GM23248 (cell line): ENCODE measurements around the gene CHRM4.

Experiments used
- EZH2 ChIP-seq: fragments of 200-600 bp; sonication (generic); IDR thresholded peaks from 2 replicates; pipeline ENCODE4 v1.6.1; 2018; ENCODE audit warnings: antibody characterized with exemption, mild to moderate bottlenecking; ENCODE audit not compliant: insufficient read depth, poor library complexity, severe bottlenecking
- EZH2phosphoT487 ChIP-seq: fragments of 200-600 bp; sonication (generic); IDR thresholded peaks from 2 replicates; pipeline ENCODE4 v1.6.1; 2018; ENCODE audit warnings: antibody characterized with exemption, moderate library complexity, mild to moderate bottlenecking, low read depth; ENCODE audit not compliant: insufficient read depth

DNA sequence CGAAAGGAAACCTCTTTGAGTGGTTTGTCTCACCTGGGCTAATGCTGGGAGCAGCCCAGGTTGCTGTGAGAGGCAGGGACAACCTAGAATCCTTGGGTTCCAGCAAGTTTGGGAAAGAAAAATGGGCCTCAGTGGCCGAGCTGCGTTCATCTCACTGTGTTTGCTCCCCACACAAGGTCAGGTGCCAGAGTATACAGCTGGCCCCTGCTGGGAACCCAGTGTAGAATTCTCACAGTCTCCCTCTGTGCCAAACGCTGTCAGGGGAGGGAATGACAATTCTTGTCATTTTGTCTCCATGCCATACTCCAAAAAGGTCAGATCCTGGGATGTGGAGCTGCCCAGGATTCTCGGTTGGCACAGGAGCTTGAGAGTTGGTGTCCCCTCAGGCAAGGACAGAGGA lies 40.0 kb downstream of the CHRM4 start:
- TF ChIP-seq EZH2 (no peak), EZH2phosphoT487 (no peak)
